NCI-H2107 treated with DMSO at 0.1 percent for 48 hours (cell line): ENCODE measurements around the gene SLC39A6.
"Not testable (repeated sequence)": the region's sequence is repeated elsewhere in the genome, so short reads cannot be mapped to it uniquely, and the experiment has no call there.

Experiments
- DNase-seq: peaks from one replicate; lab custom pipeline; 2025; ENCODE audit not compliant: unreplicated experiment; lab: John Stamatoyannopoulos, UW

Gene SLC39A6, protein sequence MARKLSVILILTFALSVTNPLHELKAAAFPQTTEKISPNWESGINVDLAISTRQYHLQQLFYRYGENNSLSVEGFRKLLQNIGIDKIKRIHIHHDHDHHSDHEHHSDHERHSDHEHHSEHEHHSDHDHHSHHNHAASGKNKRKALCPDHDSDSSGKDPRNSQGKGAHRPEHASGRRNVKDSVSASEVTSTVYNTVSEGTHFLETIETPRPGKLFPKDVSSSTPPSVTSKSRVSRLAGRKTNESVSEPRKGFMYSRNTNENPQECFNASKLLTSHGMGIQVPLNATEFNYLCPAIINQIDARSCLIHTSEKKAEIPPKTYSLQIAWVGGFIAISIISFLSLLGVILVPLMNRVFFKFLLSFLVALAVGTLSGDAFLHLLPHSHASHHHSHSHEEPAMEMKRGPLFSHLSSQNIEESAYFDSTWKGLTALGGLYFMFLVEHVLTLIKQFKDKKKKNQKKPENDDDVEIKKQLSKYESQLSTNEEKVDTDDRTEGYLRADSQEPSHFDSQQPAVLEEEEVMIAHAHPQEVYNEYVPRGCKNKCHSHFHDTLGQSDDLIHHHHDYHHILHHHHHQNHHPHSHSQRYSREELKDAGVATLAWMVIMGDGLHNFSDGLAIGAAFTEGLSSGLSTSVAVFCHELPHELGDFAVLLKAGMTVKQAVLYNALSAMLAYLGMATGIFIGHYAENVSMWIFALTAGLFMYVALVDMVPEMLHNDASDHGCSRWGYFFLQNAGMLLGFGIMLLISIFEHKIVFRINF

DNA sequence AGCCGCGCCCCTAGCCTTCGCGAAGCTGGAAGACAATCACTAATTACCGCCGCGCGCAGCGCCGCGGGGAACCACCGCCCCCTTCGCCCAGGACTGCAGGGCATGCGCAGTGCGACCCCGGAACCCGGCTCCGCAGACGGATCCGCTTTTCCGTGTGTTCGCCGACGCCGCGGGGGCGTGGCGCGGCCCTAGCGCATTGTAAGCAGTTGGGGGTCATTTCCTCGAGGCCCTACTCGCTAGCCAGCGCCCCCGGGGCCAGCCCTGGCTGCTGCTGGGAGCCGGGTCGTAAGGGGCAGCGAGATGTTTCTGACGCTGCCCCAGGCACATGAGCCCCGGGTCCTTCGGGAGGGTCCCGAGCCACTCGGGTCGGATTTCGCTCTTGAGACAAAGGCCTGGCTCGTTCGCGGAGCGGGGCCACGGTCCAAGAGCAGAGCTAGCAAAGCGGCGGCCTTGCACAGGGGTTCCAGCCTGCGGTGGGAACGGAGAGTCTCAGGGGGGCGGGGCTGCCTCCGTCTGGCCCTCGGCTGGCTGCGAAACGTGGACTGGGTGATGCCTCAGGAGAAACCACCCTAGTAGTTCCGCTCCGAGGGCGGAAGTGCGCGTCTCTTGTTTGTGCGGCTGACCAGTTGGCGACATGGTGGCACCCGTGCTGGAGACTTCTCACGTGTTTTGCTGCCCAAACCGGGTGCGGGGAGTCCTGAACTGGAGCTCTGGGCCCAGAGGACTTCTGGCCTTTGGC lies at the start of gene SLC39A6, which contains the start of gene ELP2:
TSS of gene SLC39A6 (minus strand) at position 41 of the 739 bp plus-strand sequence. CDS start 2,333 bp downstream, outside the sequence.
TSS of gene ELP2 (plus strand) at position 600 of the 739 bp plus-strand sequence. CDS start at position 635, 35 bp downstream.
- DNase-seq = peak; percentile 98

DNA sequence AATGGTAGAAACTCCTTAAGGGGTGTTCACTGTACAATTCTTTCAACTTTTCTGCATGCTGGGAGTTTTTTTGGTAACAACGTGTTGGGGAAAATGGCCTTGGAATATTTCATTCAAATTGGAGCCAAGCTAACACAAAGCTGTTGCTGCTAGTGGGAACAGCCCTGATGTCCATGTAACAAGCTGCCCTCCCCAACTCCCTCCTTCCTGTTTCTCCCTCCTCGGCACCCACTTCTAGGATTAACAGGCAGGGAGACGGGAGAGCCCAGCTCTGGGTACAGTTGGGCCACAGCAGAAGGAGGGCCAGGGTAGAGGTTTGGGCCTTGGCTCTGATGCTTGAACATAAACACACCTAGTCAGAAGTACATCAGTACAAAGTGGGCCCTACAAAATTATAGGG lies 48.8 kb upstream of the SLC39A6 start:
- no peak for DNase-seq

DNA sequence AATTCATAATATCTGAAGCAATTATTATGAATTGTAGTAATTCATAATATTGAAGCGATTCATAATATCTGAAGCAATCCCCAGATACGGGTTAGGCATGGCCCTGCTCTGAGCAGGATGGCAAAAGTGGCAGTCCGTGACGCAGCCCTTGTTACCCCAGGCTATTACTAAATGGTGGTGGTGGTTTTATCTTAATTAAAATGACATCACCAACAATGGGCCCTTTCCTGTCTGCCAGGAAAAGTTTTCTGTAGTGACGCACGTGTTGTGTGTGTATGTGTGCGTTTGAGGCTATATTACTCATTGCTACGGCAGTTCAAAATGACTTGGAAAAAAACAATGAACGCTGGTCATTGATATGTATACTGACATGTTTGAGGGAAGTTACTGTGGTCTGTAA lies 47.6 kb upstream of the SLC39A6 start:
- no peak for DNase-seq

DNA sequence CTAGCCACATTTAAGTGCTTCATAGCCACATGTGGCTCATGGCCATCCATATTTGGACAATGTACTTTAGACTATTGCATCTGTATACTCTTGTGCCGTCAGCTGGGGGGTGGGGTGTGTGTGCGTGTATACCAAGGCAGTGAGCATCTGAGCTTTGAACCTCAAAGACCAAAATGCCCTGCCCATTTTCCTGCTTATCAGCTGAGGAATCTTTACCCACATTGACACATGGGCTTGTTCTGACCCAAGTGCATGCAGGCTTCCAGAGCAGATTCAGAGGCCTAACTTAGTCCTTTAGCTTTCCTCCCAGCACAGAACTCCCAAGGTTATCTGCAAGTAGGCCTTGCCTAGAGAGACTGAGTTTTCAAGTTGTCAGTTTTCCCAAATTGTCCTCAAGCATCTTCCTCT lies 47.0 kb upstream of the SLC39A6 start:
- DNase-seq = no peak

DNA sequence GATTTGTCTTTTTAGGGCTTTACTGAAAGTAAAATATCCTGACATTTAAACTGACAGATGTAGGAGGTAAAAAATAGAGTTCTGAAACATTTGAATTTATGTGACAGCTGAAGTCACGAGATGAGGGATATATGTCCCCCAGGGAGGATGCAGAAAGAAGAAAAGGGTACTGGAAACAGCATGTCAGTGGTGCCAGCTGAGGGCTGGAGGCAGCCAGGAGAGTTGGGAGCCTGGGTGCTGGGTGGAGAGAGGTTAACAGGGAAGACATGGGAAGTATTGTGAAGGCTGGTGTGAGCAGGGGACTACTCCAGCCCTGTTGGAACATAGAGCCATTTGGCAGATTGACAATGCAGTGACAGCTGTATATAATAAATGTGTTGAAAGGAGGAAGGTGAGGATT lies 46.3 kb upstream of the SLC39A6 start:
- no peak for DNase-seq

DNA sequence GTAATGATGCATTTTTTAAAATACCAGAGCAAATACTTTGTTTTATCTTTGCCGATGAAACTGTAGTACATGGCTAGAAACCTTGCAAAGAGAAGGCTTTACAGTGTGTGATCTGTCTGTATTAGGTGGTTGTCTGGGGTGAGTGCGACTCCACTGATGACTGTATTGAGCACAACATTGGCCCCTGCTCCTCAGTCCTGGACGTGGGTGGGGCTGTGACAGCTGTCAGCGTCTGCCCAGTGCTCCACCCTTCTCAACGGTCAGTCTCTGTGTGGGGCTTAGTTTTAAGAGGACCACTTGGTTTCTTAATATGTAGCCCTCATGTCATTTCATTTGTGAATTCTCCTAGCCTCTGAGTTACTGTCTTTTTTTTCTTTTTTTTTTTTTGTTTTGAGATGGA lies 40.8 kb upstream of the SLC39A6 start:
- DNase-seq = no peak

DNA sequence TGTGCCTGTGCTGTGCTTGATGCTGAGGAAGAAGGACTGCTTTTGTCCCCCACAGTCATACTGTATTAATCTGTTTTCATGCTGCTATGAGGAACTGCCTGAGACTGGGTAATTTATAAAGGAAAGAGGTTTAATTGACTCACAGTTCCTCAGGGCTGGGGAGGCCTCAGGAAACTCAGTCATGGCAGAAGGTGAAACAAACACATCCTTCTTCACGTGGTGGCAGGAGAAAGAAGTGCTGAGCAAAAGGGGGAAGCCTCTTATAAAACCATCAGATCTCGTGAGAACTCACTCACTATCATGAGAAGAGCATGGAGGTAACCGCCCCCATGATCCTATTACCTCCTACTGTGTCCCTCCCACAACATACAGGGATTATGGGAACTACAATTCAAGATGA lies 39.2 kb upstream of the SLC39A6 start:
- DNase-seq = not testable (repeated sequence)

DNA sequence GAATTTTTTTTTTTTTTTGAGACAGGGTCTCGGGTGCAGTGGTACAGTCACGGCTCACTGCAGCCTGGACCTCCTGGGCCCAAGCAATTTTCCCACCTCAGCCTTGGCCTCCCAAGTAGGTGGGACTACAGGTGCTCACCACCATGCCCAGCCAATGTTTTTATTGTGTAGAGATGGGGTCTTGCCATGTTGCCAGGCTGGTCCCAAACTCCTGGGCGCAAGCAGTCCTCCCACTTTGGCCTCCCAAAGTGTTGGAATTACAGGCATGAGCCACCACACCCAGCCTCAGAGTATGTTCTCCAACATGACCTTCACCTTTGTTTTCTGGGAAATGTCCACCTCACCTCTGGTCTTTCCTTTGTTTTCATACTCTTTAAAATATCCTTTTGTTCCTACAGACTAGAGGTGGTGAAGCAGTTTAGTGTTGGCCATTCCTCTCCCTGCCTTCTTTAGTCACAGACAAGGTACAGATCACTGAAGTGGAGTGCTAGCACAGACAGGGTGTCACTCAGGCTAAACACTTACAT lies 38.6 kb upstream of the SLC39A6 start:
- no peak for DNase-seq

DNA sequence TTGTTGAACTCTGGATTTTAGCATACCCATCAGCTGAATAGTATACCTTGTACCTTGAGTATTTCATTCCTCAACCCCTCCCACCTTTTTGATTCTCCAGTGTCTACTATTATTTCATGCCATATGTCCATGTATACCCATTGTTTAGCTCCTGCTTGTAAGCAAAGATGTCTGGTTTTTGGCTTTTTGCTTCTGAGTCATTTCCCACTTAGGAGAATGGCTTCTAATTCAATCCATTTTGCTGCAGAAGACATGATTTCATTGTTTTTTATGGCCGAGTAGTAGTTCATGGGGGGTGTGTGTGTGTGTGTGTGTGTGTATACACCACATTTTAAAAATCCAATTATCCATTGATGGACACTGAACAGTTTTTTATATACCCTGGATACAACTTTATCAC lies 33.8 kb upstream of the SLC39A6 start:
- no peak for DNase-seq

DNA sequence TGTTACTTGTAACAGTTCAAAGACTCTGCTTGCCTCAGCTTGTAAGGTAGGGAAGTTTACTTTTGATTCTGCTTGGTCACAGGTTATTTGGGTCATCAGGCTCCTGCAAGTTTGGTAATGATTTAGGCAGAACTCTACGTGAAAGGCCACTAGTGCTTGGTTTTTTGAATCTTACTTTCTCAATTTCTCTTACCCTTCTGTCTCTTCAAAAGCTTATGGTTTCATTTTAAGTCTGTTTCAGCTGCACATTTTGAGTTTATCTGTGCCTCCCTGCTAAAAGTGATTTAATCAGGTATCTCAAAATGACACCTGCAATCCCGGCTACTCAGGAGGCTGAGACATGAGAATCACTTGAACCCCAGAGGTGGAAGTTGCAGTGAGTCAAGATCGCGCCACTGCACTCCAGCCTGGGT lies 31.8 kb upstream of the SLC39A6 start:
- no peak for DNase-seq

DNA sequence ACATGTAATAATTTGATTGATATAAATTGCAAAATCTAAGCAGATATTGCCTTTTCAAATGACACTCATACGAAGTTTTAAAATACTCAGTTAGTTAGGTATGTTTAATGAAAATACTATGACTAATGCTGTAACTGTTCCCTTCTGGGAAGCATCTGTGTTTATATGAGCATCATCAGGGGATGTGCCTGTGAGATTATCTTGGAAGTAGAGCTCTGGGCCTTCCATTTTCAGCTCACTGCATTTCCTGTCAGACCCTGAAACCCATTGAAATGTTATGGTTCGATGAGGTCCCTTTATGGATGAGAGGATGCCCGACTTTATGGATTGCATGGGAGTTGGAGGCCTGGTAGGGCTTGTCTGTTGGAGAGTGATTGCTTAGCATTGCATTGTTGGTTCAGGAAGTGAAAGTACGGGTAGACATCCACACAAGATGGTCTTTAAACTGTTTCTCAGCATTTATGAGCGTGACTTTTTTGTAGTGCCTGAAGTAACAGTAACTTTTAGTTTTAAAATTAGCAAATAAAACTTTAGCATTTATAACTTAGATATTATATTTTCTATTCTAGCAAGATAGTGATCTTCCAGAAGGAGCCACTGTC lies 29.2 kb upstream of the SLC39A6 start:
- DNase-seq = no peak

DNA sequence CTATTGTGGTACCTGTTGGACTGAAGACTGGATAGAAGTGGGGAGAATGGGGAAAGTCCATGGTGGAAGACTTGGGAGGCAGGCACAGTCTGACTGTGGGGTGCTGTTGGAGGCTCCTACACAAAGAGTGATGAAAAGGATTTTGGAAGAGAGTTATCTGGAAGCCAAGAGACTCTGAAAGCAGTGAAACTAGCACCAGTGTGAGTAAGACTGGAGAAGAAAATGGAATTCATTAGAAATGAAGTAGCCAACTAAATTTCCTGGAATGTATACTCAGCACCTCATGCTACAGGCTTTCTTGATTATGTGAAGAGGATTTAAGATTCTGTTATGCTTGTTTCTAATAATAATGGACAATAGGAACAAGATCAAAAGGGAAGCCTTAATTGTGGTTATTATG lies 28.3 kb upstream of the SLC39A6 start:
- no peak for DNase-seq

DNA sequence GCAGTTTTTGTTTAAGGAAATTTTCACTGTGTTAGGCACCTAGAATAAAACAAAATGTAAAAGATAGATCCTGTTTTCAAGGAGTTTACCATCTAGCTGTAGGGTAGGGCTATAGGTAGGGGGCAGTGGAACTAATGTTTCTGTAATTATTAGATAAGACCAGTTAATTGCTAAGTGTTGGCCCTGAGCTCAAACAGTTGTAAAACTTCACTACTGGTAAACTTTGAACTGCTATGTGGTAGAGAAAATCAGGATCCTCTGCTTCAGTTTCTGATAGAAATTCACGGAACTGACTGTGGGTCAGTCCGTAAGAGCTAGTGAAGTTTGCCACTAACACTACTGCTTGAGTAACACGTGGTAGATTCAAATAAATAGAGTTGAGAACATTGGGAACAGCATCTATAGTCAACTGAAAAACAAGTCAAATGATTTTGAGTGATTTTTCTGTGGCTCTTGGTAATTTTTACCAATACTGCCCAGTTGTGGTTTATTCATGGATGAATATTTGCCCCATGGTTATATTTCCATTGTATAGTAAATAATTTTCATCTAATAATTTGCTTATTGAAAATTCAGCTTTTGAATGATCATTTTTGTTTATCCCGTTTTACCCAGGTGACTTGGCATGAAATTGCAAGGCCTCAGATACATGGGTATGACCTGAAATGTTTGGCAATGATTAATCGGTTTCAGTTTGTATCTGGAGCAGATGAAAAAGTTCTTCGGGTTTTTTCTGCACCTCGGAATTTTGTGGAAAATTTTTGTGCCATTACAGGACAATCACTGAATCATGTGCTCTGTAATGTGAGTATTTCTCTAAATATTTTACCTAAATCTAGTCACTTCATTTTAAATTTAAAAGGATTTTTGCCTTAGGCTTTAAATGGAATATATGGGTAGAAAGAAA lies 27.0 kb upstream of the SLC39A6 start:
- no peak for DNase-seq

DNA sequence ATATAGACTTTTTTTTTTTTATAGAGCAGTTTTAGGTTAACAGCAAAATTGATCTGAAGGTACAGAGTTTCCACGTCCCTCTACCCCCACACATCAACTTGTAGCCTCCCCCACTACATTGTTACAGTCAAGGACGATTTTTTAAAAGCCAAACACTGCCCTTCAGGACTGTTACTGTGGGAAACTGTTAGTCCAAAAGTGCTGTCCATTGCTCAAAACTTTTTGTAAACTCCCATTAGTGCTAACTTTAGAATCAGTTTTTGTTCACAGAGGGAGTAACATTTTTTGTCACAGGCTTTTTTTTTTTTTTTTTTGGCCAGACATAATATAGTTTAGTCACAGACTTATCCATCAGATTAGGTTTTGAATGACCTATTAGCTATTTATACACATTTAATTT lies 24.6 kb upstream of the SLC39A6 start:
- no peak for DNase-seq

DNA sequence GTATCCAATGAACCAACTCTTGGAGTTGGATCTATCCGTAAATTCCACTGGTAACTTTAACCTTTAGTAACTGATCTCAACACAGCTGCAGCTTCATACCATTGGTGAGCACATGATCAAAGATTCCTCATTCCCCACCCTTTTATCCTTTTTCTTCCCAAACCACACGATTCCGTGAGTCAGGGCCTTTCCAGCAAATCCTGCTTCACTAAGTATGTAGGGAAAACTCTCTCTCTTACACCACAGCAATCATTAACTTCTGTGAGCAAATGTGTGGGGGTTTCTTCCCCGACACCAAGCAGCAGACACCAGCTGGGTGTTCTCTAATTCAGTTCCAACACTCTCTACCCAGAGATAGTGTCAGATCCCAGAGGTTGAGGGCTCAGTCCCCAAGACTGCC lies 24.1 kb upstream of the SLC39A6 start:
- no peak for DNase-seq

DNA sequence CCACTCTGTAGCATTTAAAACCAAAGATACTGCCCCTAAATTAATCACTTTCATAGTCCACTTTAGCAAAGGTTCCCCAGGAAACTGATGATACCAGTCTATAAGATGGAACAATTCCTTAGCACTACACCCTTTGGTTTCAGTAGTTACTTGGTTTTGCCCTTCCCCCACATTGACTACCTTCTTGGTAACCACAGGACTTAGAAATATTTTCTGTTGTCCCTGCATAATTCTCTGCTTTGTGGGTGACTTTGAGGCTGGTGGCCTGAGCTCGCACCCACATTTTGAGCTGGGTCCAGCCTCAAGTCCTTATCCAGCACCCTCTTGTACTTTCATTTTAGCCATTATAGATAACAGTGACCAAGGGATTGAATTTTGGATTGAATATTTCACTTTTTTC lies 23.6 kb upstream of the SLC39A6 start:
- DNase-seq = no peak

DNA sequence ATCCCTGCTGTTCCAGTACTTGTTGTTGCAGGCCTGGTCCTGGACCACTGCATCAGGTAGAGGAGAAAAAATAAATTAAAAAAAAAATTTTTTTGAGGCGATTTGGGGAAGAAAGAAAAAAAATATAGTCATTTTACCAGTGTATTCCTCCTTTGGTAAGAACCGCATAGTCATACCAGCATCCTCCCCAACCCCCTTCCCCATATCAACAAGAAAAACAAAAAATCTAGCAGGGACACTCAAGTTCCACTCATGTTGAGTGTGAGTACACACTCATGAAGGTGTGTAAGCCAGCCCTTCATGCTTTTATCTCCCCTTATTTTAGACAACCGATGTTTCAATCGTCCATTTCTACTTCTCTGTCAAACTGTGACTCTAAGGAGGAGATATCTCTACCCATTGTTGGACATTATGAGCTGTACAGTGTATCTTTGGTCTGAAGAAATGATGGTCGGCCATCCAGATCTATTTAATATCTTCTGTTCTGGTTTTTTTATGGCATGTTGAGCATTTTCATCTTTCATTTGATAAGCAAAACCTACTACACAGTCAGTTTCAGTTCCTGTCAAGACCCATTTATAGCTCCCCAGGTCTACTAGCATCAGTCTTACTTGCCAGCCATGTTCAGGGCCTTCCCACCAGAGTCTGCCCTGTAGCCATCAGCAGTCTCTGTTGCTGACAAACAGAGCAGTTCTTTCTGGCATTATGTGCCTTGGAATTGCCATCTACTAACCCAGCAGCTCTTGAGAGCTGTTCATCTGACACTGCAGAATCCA lies 20.6 kb upstream of the SLC39A6 start:
- no peak for DNase-seq

DNA sequence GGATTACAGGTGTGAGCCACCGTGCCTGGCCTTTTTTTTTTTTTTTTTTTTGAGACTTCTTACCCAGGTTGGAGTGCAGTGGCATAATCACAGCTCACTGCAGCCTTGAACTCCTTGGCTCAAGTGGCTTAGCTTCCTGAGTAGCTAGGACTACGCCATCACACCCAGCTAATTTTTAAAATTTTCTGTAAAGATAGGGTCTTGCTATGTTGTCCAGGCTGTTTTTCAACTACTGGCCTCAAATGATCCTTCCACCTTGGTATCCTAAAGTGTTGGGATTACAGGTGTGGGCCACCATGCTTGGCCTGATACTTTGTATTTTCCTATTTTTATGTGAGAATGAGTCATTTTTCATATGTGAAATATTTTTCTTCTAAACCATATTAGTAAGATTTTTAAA lies 14.3 kb upstream of the SLC39A6 start:
- no peak for DNase-seq

DNA sequence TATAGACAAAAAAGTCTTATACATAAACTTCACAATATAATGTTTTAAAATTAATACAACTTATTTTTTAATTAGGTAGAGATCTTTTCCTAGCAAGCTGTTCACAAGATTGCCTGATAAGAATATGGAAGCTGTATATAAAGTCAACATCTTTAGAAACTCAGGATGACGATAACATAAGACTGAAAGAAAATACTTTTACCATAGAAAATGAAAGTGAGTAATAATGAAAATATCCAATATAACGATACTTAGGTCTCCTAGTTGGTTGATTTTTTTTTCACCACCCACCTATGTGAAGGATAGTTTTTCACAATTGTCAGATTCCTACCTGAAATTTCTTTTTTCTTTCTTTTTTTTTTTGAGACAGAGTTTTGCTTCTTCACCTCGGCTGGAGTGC lies 13.6 kb upstream of the SLC39A6 start:
- no peak for DNase-seq
